Ovary (tissue), 9 donors: ENCODE results near the gene EWSR1. TPM values are rescaled to one million over a fixed set of nuclear protein-coding genes. Genes with fewer than 3 reads are reported as not detected.

ENCODE experiments used
- DNase-seq, 5 donors: peaks; one replicate each; pipeline ENCODE4 v3.0.0-alpha.2; 2019 to 2020
- H3K27ac ChIP-seq, 2 donors: fragments of 200-600 bp; one replicate each; pipeline versions ENCODE4 v1.5.1 to v1.8.0; 2019 to 2022
- H3K27me3 ChIP-seq: fragments of 200-600 bp; one replicate; pipeline ENCODE4 v1.8.0; 2022
- H3K36me3 ChIP-seq: fragments of 200-600 bp; sonication (generic); one replicate; pipeline ENCODE4 v1.5.1; 2019
- H3K4me1 ChIP-seq: one replicate; pipeline ENCODE4 v1.8.1; 2013; ENCODE audit warnings: mild to moderate bottlenecking, moderate library complexity; ENCODE audit not compliant: insufficient read depth
- H3K4me3 ChIP-seq: fragments of 200-600 bp; sonication (generic); one replicate; pipeline ENCODE4 v1.5.1; 2017
- H3K9me3 ChIP-seq, 2 donors: fragments of 200-600 bp in 1 of 2; sonication (generic) in 1 of 2; one replicate each; pipeline versions ENCODE4 v1.5.1 to v1.8.1; 2013 to 2019; ENCODE audit warnings: mild to moderate bottlenecking in 1 of 2, moderate library complexity in 1 of 2
- EP300 ChIP-seq: sonication (generic); formaldehyde crosslinking; IDR thresholded peaks from one replicate; pipeline ENCODE4 v1.6.1; 2017; ENCODE audit warnings: antibody characterized with exemption
- POLR2A ChIP-seq: fragments of 450-650 bp; IDR thresholded peaks from one replicate; pipeline ENCODE4 v1.6.1; 2017; ENCODE audit warnings: antibody characterized with exemption, mild to moderate bottlenecking, moderate library complexity
- WGBS, 3 donors: extraction: QIAGEN DNeasy Blood & Tissue Kit in 1 of 3; methylation state at CpG; one replicate each; pipeline versions ENCODE4 v1.1.5 to v1.1.7; 2013 to 2017; 5-methylcytosine and 5-hydroxymethylcytosine counted together
- intact Hi-C, 4 donors: fragments of 100-400 bp; cut with DNase I; formaldehyde crosslinking; loops; one replicate each; pipeline versions ENCODE4 v1.11.0 to v1.15.1; 2022 to 2023
- polyA plus RNA-seq, 2 donors: library from polyadenylated mRNA; stranded (reverse); fragments of 200-250 nt in 1 of 2; fragments of 350-450 nt in 1 of 2; fragmentation: Illumina TruSeq in 1 of 2; extraction: RNeasy Lipid Tissue Mini Kit (QIAGEN cat#74804) in 1 of 2; gene quantifications; one replicate each; pipeline ENCODE4 v1.2.3, GENCODE V29; 2013 to 2014
- total RNA-seq, 7 donors: library from RNA; depleted of rRNA in 2 of 7; stranded (reverse); fragments of >200 nt in 2 of 7; fragmentation: NEBNext Ultra II Directional in 3 of 7; extraction: Animal tissue kit (Norgen Biotek cat#: 25700) in 3 of 7; gene quantifications; one replicate each; pipeline versions ENCODE4 v1.1.0 to v1.2.4, GENCODE V29; 2016 to 2023
- TF ChIP-seq, protein P1 (sequence below), 3 donors: fragments of 450-650 bp in 2 of 3; fragments of 200-600 bp in 1 of 3; IDR thresholded peaks; one replicate each; pipeline versions ENCODE4 v1.5.1 to v1.8.0; 2016 to 2022; ENCODE audit warnings: antibody characterized with exemption in 3 of 3, mild to moderate bottlenecking in 1 of 3
- donor health status: DM: no; HTN: no; CAD: no; lungs with moderate emphysema.
- donor health status: DM: no; HTN: no; CAD: no.
- donor health status: Bipolar disorder and iron deficiency.
- donor health status: DM: yes; HTN: yes; CAD: no.
- donor health status: DM: no; HTN: no; CAD: no.
- donor health status: DM: yes; HTN: yes; CAD: no.

The EWSR1 gene
- total and polyA plus RNA-seq, 9 donors, result 127 to 191 (median 170) TPM

DNA sequence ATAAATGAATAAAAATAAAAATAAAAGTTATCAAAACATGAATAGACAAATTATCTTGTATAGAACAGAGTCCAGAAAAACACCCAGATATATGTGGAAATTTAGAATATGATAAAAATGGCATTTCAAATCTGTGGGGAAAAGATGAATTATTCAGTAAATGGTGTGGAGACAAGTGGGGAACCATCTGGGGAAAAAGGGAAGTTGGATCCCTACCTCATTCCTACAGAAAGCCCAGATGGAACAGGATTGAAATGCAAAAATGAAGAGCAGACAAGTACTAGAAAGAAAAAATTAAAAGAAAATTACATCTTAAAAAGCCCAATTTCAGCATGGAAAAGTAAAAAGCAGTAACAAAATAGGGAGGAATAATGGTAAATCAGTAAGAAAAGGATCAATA, 55.6 kb downstream of the EWSR1 start:
- no peaks in the 10 kb centered on the region for H3K36me3 ChIP-seq
- no peaks in the 10 kb centered on the region for H3K9me3 ChIP-seq
- H3K27me3 ChIP-seq, result no peaks in the 10 kb centered on the region
- intact Hi-C loops, result no loop called here
- no peaks in the 10 kb centered on the region for H3K4me1 ChIP-seq
- TF ChIP-seq EP300, result no peak
- TF ChIP-seq, protein P1, sequence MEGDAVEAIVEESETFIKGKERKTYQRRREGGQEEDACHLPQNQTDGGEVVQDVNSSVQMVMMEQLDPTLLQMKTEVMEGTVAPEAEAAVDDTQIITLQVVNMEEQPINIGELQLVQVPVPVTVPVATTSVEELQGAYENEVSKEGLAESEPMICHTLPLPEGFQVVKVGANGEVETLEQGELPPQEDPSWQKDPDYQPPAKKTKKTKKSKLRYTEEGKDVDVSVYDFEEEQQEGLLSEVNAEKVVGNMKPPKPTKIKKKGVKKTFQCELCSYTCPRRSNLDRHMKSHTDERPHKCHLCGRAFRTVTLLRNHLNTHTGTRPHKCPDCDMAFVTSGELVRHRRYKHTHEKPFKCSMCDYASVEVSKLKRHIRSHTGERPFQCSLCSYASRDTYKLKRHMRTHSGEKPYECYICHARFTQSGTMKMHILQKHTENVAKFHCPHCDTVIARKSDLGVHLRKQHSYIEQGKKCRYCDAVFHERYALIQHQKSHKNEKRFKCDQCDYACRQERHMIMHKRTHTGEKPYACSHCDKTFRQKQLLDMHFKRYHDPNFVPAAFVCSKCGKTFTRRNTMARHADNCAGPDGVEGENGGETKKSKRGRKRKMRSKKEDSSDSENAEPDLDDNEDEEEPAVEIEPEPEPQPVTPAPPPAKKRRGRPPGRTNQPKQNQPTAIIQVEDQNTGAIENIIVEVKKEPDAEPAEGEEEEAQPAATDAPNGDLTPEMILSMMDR (IDR thresholded peaks at IDR 0.05), result no peak
- TF ChIP-seq POLR2A, result no peak
- H3K4me3 ChIP-seq, result no peak overlapping the region
- no peak for DNase-seq
- H3K27ac ChIP-seq, result no peak overlapping the region

DNA sequence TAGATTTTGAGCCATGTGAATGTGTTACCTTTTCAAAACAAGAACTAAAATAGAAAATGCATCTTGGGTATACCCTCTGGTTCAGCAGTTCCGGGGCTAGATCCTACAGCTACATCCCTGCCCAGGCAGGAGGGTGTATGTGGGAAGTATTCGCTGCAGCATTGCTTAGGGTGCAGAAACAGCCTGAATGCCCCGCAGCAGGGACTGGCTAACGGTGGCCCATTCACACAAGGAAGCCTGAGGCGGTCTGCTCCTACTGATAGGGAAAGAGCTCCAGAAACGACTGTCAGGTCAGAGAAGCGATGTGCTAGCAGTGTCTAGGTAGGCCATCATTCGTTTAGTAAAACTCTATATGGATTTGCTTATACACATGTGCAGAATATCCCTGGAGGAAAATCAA, 57.3 kb downstream of the EWSR1 start:
- no peak overlapping the region for H3K4me3 ChIP-seq
- intact Hi-C loops, result no loop called here

DNA sequence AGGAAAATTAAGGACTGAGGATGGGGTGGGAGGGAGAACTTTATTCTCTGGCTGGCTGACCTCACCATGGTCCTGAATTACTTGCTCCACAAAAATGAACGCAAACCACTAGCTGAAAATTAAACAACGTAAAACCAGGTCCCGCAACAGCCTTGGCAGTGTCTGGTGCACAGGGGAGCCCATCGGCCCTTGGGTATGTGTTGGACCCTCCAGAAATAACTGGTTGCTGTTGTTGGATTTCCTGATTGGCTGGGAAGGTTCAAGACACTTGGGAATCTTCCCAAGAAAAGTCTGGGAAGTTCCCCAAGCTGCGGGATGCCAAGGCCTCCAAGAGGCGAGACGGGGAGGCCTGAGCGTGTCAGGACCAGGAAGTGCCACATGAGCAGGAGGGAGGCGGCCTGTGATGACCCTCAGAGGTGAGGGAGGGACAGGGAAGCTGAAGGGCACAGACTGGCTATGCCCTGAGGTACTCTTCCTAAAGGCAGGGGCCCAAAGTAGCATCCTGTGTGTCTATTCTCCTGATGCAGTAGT, 57.8 kb downstream of the EWSR1 start:
- WGBS, 3 donors, result 26 to 40% (median 30%) methylated on average over 9 of the region's 9 CpGs
- no peaks in the 10 kb centered on the region for H3K36me3 ChIP-seq
- H3K9me3 ChIP-seq, result no peaks in the 10 kb centered on the region
- H3K27ac ChIP-seq, result no peak overlapping the region
- no peak for DNase-seq
- no peak for TF ChIP-seq EP300
- TF ChIP-seq, protein P1 (IDR thresholded peaks at IDR 0.05), result no peak
- TF ChIP-seq POLR2A, result no peak
- H3K27me3 ChIP-seq, result no peaks in the 10 kb centered on the region
- no peaks in the 10 kb centered on the region for H3K4me1 ChIP-seq
- intact Hi-C loops, result no loop called here
- no peak overlapping the region for H3K4me3 ChIP-seq

More for the DNA sequence above, 57.3 kb downstream of the EWSR1 start:
- Histone ChIP-seq H3K9me3 (no peaks in the 10 kb centered on the region), H3K4me1 (no peaks in the 10 kb centered on the region), H3K27ac (no peak overlapping the region), H3K36me3 (no peaks in the 10 kb centered on the region), H3K27me3 (no peaks in the 10 kb centered on the region)
- WGBS, 3 donors, result 75 to 84% (median 83%) methylated on average over 8 of the region's 8 CpGs
- TF ChIP-seq POLR2A (no peak), EP300 (no peak)
- TF ChIP-seq, protein P1 (IDR thresholded peaks at IDR 0.05), result no peak
- DNase-seq, result no peak

DNA sequence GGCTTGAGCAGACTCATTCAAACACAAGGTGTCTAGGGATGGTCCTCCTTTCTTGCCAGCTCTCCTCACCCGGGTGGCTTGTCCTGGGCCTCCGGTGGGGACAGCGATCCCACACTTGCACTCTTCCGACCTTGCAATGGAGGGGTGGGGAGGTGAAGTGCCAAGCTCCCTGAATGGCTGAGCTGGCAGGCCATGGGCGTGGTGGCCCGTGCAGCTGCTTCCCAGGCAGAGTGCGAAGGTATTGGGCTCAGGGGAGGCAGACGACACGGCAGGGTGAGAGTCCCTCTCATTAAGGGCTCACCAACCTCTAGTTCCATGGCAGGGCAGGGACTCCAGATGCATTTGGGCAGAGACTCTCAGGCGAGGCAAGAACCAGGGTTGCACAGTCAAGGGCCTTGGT, 58.4 kb downstream of the EWSR1 start:
- Histone ChIP-seq H3K9me3 (no peaks in the 10 kb centered on the region), H3K36me3 (no peaks in the 10 kb centered on the region), H3K4me1 (no peaks in the 10 kb centered on the region), H3K4me3 (no peak overlapping the region), H3K27ac (no peak overlapping the region), H3K27me3 (no peaks in the 10 kb centered on the region)
- intact Hi-C loops, result no loop called here
- 87 to 91% (median 89%) methylated on average over 10 of the region's 10 CpGs for WGBS, 3 donors
- TF ChIP-seq POLR2A, result no peak
- TF ChIP-seq EP300, result no peak
- TF ChIP-seq, protein P1 (IDR thresholded peaks at IDR 0.05), result no peak
- no peak for DNase-seq
